K562 (cell line): ENCODE measurements around the gene ZBTB7A.
A peak's percentile ranks its signal among the peaks of the same experiment; 100 is the strongest.

Experiments used
- EZH2 ChIP-seq: IDR thresholded peaks from 2 replicates; pipeline ENCODE4 v1.6.1; 2012; ENCODE audit warnings: low read depth, mild to moderate bottlenecking, inconsistent platforms, low read length, borderline replicate concordance
- NFATC3 ChIP-seq: fragments of 450-650 bp; IDR thresholded peaks from 2 replicates; pipeline ENCODE4 v1.6.1; 2017; ENCODE audit warnings: mild to moderate bottlenecking
- POLR2AphosphoS5 ChIP-seq: IDR thresholded peaks from 2 replicates; pipeline ENCODE4 v1.6.1; 2011; ENCODE audit warnings: mild to moderate bottlenecking, low read depth, low read length, moderate library complexity; ENCODE audit not compliant: control insufficient read depth, insufficient read depth
- TF ChIP-seq, protein P1 (sequence below): fragments of 250-450 bp; sonication (Bioruptor Pico); IDR thresholded peaks from 2 replicates; pipeline ENCODE4 v1.8.0; 2021; ENCODE audit warnings: moderate library complexity, mild to moderate bottlenecking, inconsistent platforms

DNA sequence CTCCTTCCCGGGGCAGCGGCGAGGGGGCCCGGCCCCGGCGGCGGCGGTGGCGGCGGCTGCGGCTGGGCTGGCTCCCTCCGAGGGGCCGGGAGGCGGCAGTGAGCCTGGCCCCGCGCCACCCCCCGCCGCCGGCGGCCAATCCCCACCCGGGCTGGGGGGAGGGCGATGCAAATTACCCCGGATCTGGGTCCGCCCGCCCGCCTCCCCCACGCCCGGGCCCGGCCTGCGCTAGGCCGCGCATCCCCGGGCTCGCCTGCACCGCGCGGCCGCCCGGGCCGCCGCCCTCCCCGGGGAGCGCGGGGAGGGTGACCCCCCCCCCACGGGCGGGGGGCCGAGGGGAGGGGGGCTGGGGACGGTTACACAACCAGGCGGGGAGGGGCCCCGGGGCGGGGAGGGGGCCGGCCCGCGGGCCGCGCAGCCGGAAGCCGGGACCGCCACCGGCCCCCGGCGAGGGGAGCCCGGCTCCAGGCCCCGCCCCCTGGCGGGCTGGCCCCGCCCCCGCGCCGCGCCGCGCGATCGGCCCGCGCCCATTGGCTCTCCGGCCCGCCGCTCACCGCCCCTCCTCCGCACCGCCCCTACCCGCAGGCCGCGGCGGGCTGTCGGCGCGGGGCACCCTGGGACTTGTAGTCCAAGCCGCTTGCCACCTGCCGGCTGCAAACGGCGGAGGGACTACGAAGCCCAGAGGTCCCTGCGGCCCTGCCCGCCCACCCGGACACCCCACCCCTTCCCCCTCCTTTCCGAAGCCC lies 1.1 kb downstream of the ZBTB7A start:
- TF ChIP-seq EZH2 (no peak), POLR2AphosphoS5 (peak; percentile 37; the same call in 1 of the 2 replicates), NFATC3 (no peak)
- TF ChIP-seq, protein P1, sequence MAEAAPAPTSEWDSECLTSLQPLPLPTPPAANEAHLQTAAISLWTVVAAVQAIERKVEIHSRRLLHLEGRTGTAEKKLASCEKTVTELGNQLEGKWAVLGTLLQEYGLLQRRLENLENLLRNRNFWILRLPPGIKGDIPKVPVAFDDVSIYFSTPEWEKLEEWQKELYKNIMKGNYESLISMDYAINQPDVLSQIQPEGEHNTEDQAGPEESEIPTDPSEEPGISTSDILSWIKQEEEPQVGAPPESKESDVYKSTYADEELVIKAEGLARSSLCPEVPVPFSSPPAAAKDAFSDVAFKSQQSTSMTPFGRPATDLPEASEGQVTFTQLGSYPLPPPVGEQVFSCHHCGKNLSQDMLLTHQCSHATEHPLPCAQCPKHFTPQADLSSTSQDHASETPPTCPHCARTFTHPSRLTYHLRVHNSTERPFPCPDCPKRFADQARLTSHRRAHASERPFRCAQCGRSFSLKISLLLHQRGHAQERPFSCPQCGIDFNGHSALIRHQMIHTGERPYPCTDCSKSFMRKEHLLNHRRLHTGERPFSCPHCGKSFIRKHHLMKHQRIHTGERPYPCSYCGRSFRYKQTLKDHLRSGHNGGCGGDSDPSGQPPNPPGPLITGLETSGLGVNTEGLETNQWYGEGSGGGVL (CRISPR knock-in tag): no peak
